C4-2B (cell line): ENCODE results near the gene SORL1.

ENCODE experiments used
- H3K27ac ChIP-seq: fragments of 450-650 bp; 2 replicates; pipeline ENCODE4 v1.5.1; 2017
- CTCF ChIP-seq: fragments of 450-650 bp; conservative IDR thresholded peaks from 2 replicates; pipeline ENCODE4 v1.5.1; 2017; ENCODE audit warnings: mild to moderate bottlenecking
- ZFX ChIP-seq: fragments of 450-650 bp; IDR thresholded peaks from 2 replicates; pipeline ENCODE4 v1.6.1; 2017

Gene SORL1

GRCh38 chr11:121591405-121592033 is 139.4 kb downstream of the SORL1 start:
- no peak overlapping the region for H3K27ac ChIP-seq
- TF ChIP-seq ZFX, result no peak
- peak; percentile 88 for TF ChIP-seq CTCF

GRCh38 chr11:121592708-121593107 is 140.6 kb downstream of the SORL1 start:
- TF ChIP-seq ZFX, result no peak
- no peak for TF ChIP-seq CTCF
- no peak overlapping the region for H3K27ac ChIP-seq

GRCh38 chr11:121595717-121596161 is 143.6 kb downstream of the SORL1 start:
- TF ChIP-seq CTCF (no peak), ZFX (no peak)
- H3K27ac ChIP-seq, result no peak overlapping the region

- TF ChIP-seq ZFX (no peak), CTCF (no peak)
- no peak overlapping the region for H3K27ac ChIP-seq
Observed at GRCh38 chr11:121596195-121597155, 144.4 kb downstream of the SORL1 start.

GRCh38 chr11:121603316-121603715 is 151.2 kb downstream of the SORL1 start:
- H3K27ac ChIP-seq, result no peak overlapping the region
- TF ChIP-seq ZFX, result no peak
- TF ChIP-seq CTCF, result no peak

GRCh38 chr11:121604152-121604551 is 152.0 kb downstream of the SORL1 start:
- H3K27ac ChIP-seq, result no peak overlapping the region
- TF ChIP-seq CTCF, result no peak
- TF ChIP-seq ZFX, result no peak

- H3K27ac ChIP-seq, result no peak overlapping the region
- TF ChIP-seq ZFX (no peak), CTCF (no peak)
Observed at GRCh38 chr11:121606354-121606753, 154.2 kb downstream of the SORL1 start.
